CD4-positive, CD25-positive, alpha-beta regulatory T cell (primary cell): Measurements from ENCODE around the gene SPG7. TPM values are rescaled to one million over a fixed set of nuclear protein-coding genes. Genes with fewer than 3 reads are reported as not detected.
"Not testable (repeated sequence)": the region's sequence is repeated elsewhere in the genome, so short reads cannot be mapped to it uniquely, and the experiment has no call there.

ENCODE experiments used
- ATAC-seq, 2 donors: fragments of 150-1000 bp; cut with Tn5 transposase; one replicate each; pipeline ENCODE4 v1.10.0; 2021; ENCODE audit warnings: low read depth in 2 of 2, moderate number of reproducible peaks in 2 of 2, moderate library complexity in 1 of 2
- DNase-seq, 3 donors: peaks; one replicate each; pipeline versions ENCODE4 v3.0.0 to v3.0.0-alpha.2; 2012 to 2022; ENCODE audit warnings: mixed read lengths in 1 of 3
- H3K27ac ChIP-seq: one replicate; pipeline ENCODE4 v1.7.0; 2013; ENCODE audit warnings: mild to moderate bottlenecking, low read length; ENCODE audit not compliant: insufficient read depth, poor library complexity, severe bottlenecking
- H3K27me3 ChIP-seq: one replicate; pipeline ENCODE4 v1.7.0; 2013; ENCODE audit warnings: low read length; ENCODE audit not compliant: control insufficient read depth, insufficient read depth
- H3K36me3 ChIP-seq: one replicate; pipeline ENCODE4 v1.7.0; 2013; ENCODE audit warnings: mild to moderate bottlenecking, low read length, moderate library complexity; ENCODE audit not compliant: control insufficient read depth, insufficient read depth
- H3K4me1 ChIP-seq: 2 replicates; pipeline ENCODE4 v1.7.0; 2013; ENCODE audit warnings: mild to moderate bottlenecking, low read length; ENCODE audit not compliant: insufficient read depth, control insufficient read depth, poor library complexity, severe bottlenecking
- H3K4me3 ChIP-seq: one replicate; pipeline ENCODE4 v1.7.0; 2013; ENCODE audit warnings: low read depth, mild to moderate bottlenecking, low read length, moderate library complexity
- H3K9me3 ChIP-seq, 2 experiments: 1 replicate in 1 of 2; 2 replicates in 1 of 2; pipeline ENCODE4 v1.7.0; 2013; ENCODE audit warnings: low read length in 2 of 2, mild to moderate bottlenecking in 1 of 2, moderate library complexity in 1 of 2; ENCODE audit not compliant: control insufficient read depth in 2 of 2
- H3K27ac Mint-ChIP-seq, 3 donors: one replicate each; pipeline ENCODE4 v1.8.0; 2020 to 2022; ENCODE audit warnings: mild to moderate bottlenecking in 3 of 3, mixed read lengths in 3 of 3, moderate library complexity in 2 of 3
- H3K27me3 Mint-ChIP-seq: one replicate; pipeline ENCODE4 v1.8.0; 2022; ENCODE audit warnings: mild to moderate bottlenecking, mixed read lengths
- H3K36me3 Mint-ChIP-seq: one replicate; pipeline ENCODE4 v1.8.0; 2020; ENCODE audit warnings: mixed read lengths
- H3K4me1 Mint-ChIP-seq, 4 donors: one replicate each; pipeline ENCODE4 v1.8.0; 2020 to 2022; ENCODE audit warnings: mixed read lengths in 4 of 4, mild to moderate bottlenecking in 1 of 4
- H3K4me3 Mint-ChIP-seq, 4 donors: one replicate each; pipeline ENCODE4 v1.8.0; 2020 to 2022; ENCODE audit warnings: mild to moderate bottlenecking in 4 of 4, mixed read lengths in 4 of 4, moderate library complexity in 3 of 4
- H3K9me3 Mint-ChIP-seq, 7 donors: one replicate each; pipeline ENCODE4 v1.8.0; 2020 to 2022; ENCODE audit warnings: mixed read lengths in 7 of 7, mild to moderate bottlenecking in 3 of 7, moderate library complexity in 2 of 7
- polyA plus RNA-seq, 4 donors: library from polyadenylated mRNA; unstranded; fragments of 300-500 nt; fragmentation: Illumina TruSeq; gene quantifications; one replicate each; pipeline ENCODE4 v1.2.3, GENCODE V29; 2021
- total RNA-seq: library from RNA; stranded (reverse); gene quantifications from one replicate; pipeline ENCODE4 v1.2.3, GENCODE V29; 2022

SPG7 gene
- total and polyA plus RNA-seq, 5 donors from 2014 or later: 34.4 to 184 (median 41.2) TPM

DNA sequence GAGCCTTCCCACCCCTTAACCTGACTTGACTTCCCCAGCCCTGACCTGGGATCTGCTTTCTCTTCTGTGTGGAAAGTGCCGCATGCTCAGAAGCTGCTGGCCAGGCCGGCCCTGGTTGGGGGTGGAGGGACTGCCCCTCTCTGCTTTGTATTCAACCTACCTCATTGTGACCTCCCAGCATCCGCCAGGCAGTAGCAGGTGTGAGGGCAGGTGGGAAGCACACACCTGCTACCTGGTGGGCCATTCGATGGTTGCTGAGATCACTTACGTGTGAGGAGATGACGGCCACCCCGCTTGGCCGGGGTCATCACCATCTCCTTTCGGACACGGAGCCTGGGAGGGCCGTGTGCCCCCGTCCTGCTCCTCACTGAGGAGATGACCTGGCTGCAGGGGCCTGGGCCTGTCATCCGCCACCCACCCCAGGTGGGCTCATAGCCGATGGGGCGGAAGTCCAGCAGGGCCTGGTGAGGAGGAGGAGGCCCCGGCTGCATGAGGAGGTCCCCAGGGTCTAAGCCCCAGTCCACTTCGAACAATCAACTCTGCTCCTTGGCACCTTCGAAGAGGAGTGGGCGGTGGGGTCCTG lies 74.5 kb downstream of the SPG7 start:
- Histone ChIP-seq H3K27ac (no peak overlapping the region), H3K27me3 (no peaks in the 10 kb centered on the region), H3K4me1 (no peaks in the 10 kb centered on the region), H3K36me3 (no peaks in the 10 kb centered on the region), H3K9me3 (no peaks in the 10 kb centered on the region), H3K4me3 (no peak overlapping the region)
- H3K36me3 Mint-ChIP-seq: no peaks in the 10 kb centered on the region
- no peak overlapping the region for H3K27ac Mint-ChIP-seq
- ATAC-seq: no peak
- H3K4me3 Mint-ChIP-seq: no peak overlapping the region
- DNase-seq: no peak
- H3K27me3 Mint-ChIP-seq: no peaks in the 10 kb centered on the region
- no peaks in the 10 kb centered on the region for H3K9me3 Mint-ChIP-seq
- peaks cover 0 to 2% (median 0%) of the 10 kb centered on the region in 4 donors for H3K4me1 Mint-ChIP-seq

DNA sequence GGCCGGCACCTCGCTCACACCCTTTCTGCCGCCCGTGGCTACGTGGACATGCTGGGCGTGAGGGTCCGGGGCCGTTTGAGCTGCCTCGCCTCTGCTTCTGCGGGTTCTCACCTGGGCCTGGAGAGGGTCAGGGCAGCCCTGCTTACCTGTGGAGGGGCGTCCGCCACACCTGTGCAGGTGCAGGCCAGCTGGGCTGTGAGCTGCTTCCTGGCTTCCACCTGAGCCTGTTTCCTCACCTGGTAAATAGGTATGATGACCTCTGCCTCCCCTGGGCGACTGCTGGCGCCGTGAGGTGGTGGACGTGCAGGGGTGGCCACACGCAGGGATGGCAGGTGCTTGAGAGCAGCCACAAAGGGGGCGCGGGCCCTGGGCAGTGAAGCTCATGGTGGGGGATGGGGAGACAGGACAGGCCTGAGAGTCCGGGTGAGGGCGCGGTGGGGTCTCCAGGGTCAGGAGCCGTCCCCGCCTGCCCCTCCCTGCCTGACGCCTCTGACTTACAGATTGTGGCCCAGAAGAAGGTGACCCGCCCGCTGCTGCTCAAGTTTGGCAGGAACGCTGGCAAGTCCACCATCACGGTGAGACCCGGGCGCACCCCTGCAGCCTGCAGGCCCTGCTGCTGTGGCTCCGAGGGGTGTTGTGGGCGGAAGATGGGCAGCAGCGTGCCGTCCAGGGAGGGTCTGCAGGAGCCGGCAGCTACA lies 75.1 kb downstream of the SPG7 start:
- no peak overlapping the region for H3K27ac ChIP-seq
- no peak overlapping the region for H3K27ac Mint-ChIP-seq
- H3K9me3 ChIP-seq: no peaks in the 10 kb centered on the region
- H3K36me3 Mint-ChIP-seq: no peaks in the 10 kb centered on the region
- H3K4me1 ChIP-seq: no peaks in the 10 kb centered on the region
- no peaks in the 10 kb centered on the region for H3K27me3 ChIP-seq
- DNase-seq (no peak), ATAC-seq (no peak)
- no peaks in the 10 kb centered on the region for H3K9me3 Mint-ChIP-seq
- H3K27me3 Mint-ChIP-seq: no peaks in the 10 kb centered on the region
- no peaks in the 10 kb centered on the region for H3K36me3 ChIP-seq
- no peak overlapping the region for H3K4me3 Mint-ChIP-seq
- no peak overlapping the region for H3K4me3 ChIP-seq
- peaks cover 0 to 2% (median 0%) of the 10 kb centered on the region in 4 donors for H3K4me1 Mint-ChIP-seq

GRCh38 chr16:89583895-89584644 lies 75.9 kb downstream of the SPG7 start:
- Histone ChIP-seq H3K27me3 (no peaks in the 10 kb centered on the region), H3K9me3 (no peaks in the 10 kb centered on the region), H3K4me3 (no peak overlapping the region), H3K36me3 (no peaks in the 10 kb centered on the region), H3K27ac (no peak overlapping the region), H3K4me1 (no peaks in the 10 kb centered on the region)
- H3K27ac Mint-ChIP-seq: no peak overlapping the region
- no peak overlapping the region for H3K4me3 Mint-ChIP-seq
- no peaks in the 10 kb centered on the region for H3K9me3 Mint-ChIP-seq
- ATAC-seq (no peak), DNase-seq (no peak)
- peaks cover 0 to 2% (median 0%) of the 10 kb centered on the region in 4 donors for H3K4me1 Mint-ChIP-seq
- no peaks in the 10 kb centered on the region for H3K27me3 Mint-ChIP-seq
- no peaks in the 10 kb centered on the region for H3K36me3 Mint-ChIP-seq

DNA sequence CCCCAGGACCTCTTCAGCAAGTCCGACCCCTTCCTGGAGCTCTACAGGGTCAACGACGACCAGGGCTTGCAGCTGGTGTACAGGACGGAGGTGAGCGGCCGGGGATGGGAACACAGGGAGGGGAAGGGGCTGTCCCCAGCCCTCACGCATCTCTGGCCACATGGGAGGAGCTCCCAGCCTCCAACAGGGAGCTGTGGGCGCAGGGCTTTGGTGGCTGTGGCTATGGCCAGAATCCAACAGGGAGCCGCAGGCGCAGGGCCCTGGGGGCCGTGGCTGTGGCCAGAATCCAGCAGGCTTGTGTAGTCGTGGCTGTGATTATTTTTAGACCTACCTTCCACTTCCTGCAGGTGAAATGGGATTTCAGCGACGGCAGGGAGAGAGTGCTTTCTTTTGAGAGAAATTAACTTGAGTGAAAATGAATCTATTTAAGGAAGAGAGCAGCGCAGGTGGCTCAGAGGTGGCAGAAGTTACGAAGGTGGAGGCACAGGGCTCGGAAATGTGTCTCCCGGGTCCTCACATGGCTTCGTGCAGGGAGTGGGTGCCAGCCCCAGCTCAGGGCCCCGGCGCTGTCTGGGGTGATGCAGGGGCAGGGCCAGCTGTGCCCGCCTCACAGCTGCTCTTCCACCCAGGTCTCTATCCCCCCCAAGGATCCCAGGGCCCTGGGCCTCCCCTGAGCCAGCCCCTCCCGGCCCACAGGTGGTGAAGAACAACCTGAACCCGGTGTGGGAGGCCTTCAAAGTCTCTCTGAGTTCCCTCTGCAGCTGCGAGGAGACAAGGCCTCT lies 76.8 kb downstream of the SPG7 start:
- Mint-ChIP-seq H3K4me1 (peaks cover 0 to 2% (median 0%) of the 10 kb centered on the region in 4 donors), H3K9me3 (no peaks in the 10 kb centered on the region), H3K36me3 (no peaks in the 10 kb centered on the region), H3K27ac (no peak overlapping the region), H3K4me3 (no peak overlapping the region), H3K27me3 (no peaks in the 10 kb centered on the region)
- ATAC-seq (no peak), DNase-seq (no peak)
- Histone ChIP-seq H3K4me3 (no peak overlapping the region), H3K36me3 (no peaks in the 10 kb centered on the region), H3K27ac (no peak overlapping the region), H3K4me1 (no peaks in the 10 kb centered on the region), H3K27me3 (no peaks in the 10 kb centered on the region), H3K9me3 (no peaks in the 10 kb centered on the region)

GRCh38 chr16:89586218-89586617 lies 78.0 kb downstream of the SPG7 start:
- no peak overlapping the region for H3K27ac Mint-ChIP-seq

GRCh38 chr16:89586853-89587252 lies 78.7 kb downstream of the SPG7 start:
- Mint-ChIP-seq H3K9me3 (no peaks in the 10 kb centered on the region), H3K27ac (no peak overlapping the region), H3K36me3 (no peaks in the 10 kb centered on the region), H3K27me3 (no peaks in the 10 kb centered on the region), H3K4me1 (peaks cover 0 to 2% (median 0%) of the 10 kb centered on the region in 4 donors), H3K4me3 (no peak overlapping the region)
- Histone ChIP-seq H3K27ac (no peak overlapping the region), H3K27me3 (no peaks in the 10 kb centered on the region), H3K4me3 (no peak overlapping the region), H3K9me3 (no peaks in the 10 kb centered on the region), H3K4me1 (no peaks in the 10 kb centered on the region), H3K36me3 (no peaks in the 10 kb centered on the region)
- ATAC-seq (no peak), DNase-seq (no peak)

More at GRCh38 chr16:89586218-89586617, 78.0 kb downstream of the SPG7 start:
- Mint-ChIP-seq H3K4me1 (peaks cover 0 to 2% (median 0%) of the 10 kb centered on the region in 4 donors), H3K36me3 (no peaks in the 10 kb centered on the region), H3K9me3 (no peaks in the 10 kb centered on the region), H3K27me3 (no peaks in the 10 kb centered on the region), H3K4me3 (no peak overlapping the region)
- Histone ChIP-seq H3K4me1 (no peaks in the 10 kb centered on the region), H3K27me3 (no peaks in the 10 kb centered on the region), H3K9me3 (no peaks in the 10 kb centered on the region), H3K4me3 (no peak overlapping the region), H3K27ac (no peak overlapping the region), H3K36me3 (no peaks in the 10 kb centered on the region)
- DNase-seq (no peak), ATAC-seq (no peak)

DNA sequence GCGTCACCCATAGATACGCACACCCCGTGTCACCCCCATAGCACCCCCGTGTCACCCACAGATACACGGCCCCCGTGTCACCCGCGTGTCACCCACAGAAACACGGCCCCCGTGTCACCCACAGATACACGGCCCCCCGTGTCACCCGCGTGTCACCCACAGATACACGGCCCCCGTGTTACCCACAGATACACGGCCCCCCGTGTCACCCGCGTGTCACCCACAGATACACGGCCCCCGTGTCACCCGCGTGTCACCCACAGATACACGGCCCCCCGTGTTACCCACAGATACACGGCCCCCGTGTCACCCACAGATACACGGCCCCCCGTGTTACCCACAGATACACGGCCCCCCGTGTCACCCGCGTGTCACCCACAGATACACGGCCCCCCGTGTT lies 79.5 kb downstream of the SPG7 start:
- not testable (repeated sequence) for ATAC-seq, H3K9me3 Mint-ChIP-seq, H3K4me3 Mint-ChIP-seq, H3K9me3 ChIP-seq, H3K4me1 Mint-ChIP-seq, H3K4me3 ChIP-seq, H3K27ac Mint-ChIP-seq, H3K27ac ChIP-seq, H3K4me1 ChIP-seq, H3K27me3 ChIP-seq, H3K36me3 Mint-ChIP-seq, DNase-seq, H3K36me3 ChIP-seq, H3K27me3 Mint-ChIP-seq
